HepG2 (cell line): ENCODE results near the gene HAGHL. TPM values are rescaled to one million over a fixed set of nuclear protein-coding genes. Genes with fewer than 3 reads are reported as not detected.

Source experiments
- EZH2 ChIP-seq: conservative IDR thresholded peaks from 2 replicates; pipeline ENCODE4 v1.6.1; 2012; ENCODE audit warnings: mild to moderate bottlenecking, low read depth, low read length, moderate library complexity
- GFI1 ChIP-seq: sonication (generic); formaldehyde crosslinking; IDR thresholded peaks from 2 replicates; pipeline ENCODE4 v1.5.0; 2020; ENCODE audit warnings: missing genetic modification reagents, mild to moderate bottlenecking, borderline replicate concordance
- ISL2 ChIP-seq: sonication (generic); formaldehyde crosslinking; IDR thresholded peaks from 2 replicates; pipeline ENCODE4 v1.5.0; 2020; ENCODE audit warnings: missing genetic modification reagents
- SMC3 ChIP-seq: IDR thresholded peaks from 2 replicates; pipeline ENCODE4 v1.6.1; 2011; ENCODE audit warnings: low read length, improper control_type of control experiment
- TMF1 ChIP-seq: sonication (generic); formaldehyde crosslinking; IDR thresholded peaks from 2 replicates; pipeline ENCODE4 v1.8.1; 2022; ENCODE audit warnings: low read depth, missing genetic modification reagents
- ZBTB7A ChIP-seq: sonication (generic); formaldehyde crosslinking; IDR thresholded peaks from 2 replicates; pipeline ENCODE4 v1.8.0; 2022; ENCODE audit warnings: mild to moderate bottlenecking, missing genetic modification reagents
- ZFX ChIP-seq: sonication (generic); formaldehyde crosslinking; IDR thresholded peaks from 2 replicates; pipeline ENCODE4 v1.4.0; 2020; ENCODE audit warnings: mild to moderate bottlenecking, low read depth, missing genetic modification reagents, moderate library complexity
- ZFYVE20 ChIP-seq: sonication (generic); formaldehyde crosslinking; IDR thresholded peaks from 2 replicates; pipeline ENCODE4 v1.8.0; 2023; ENCODE audit warnings: low read depth, mild to moderate bottlenecking, moderate library complexity, missing genetic modification reagents, borderline replicate concordance
- ZNF143 ChIP-seq: sonication (generic); formaldehyde crosslinking; IDR thresholded peaks from 2 replicates; pipeline ENCODE4 v1.4.0; 2020; ENCODE audit warnings: missing genetic modification reagents
- ZNF607 ChIP-seq: sonication (generic); formaldehyde crosslinking; IDR thresholded peaks from 2 replicates; pipeline ENCODE4 v1.5.1; 2020; ENCODE audit warnings: missing genetic modification reagents, mild to moderate bottlenecking, borderline replicate concordance
- ZNF777 ChIP-seq: sonication (generic); formaldehyde crosslinking; IDR thresholded peaks from 2 replicates; pipeline ENCODE4 v1.4.0; 2020; ENCODE audit warnings: missing genetic modification reagents
- polyA plus RNA-seq, 8 experiments: library from polyadenylated mRNA; depleted of rRNA in 3 of 8; stranded (reverse) in 7 of 8; unstranded in 1 of 8; fragments of >200 nt; fragmentation: Illumina TruSeq in 4 of 8; extraction: Trizol in 4 of 8; gene quantifications; 2 replicates each; pipeline versions ENCODE4 v1.2.1 to v1.2.3, GENCODE V29; 2011 to 2016; ENCODE audit warnings: low read depth in 4 of 8, missing spikeins in 1 of 8, mixed read lengths in 1 of 8; ENCODE audit not compliant: insufficient read depth in 1 of 8
- total RNA-seq, 5 experiments: library from RNA; depleted of rRNA; stranded (reverse); fragments of >200 nt; fragmentation: Illumina TruSeq; extraction: Trizol; gene quantifications; 2 replicates each; pipeline ENCODE4 v1.2.3, GENCODE V29; 2016; ENCODE audit warnings: low read depth in 1 of 5
- TF ChIP-seq, protein P1 (sequence below): sonication (generic); formaldehyde crosslinking; IDR thresholded peaks from 2 replicates; pipeline ENCODE4 v1.8.1; 2022; ENCODE audit warnings: low read depth, mild to moderate bottlenecking, missing genetic modification reagents
- TF ChIP-seq, protein P2 (sequence below): sonication (generic); formaldehyde crosslinking; IDR thresholded peaks from 2 replicates; pipeline ENCODE4 v1.4.0; 2020; ENCODE audit warnings: mild to moderate bottlenecking, low read depth, missing genetic modification reagents
- TF ChIP-seq, protein P3 (sequence below): IDR thresholded peaks from 2 replicates; pipeline ENCODE4 v1.6.1; 2016; ENCODE audit warnings: missing compliant biosample characterization, missing genetic modification reagents, borderline replicate concordance
- TF ChIP-seq, protein P4 (sequence below), 2 experiments: sonication (generic) in 1 of 2; formaldehyde crosslinking in 1 of 2; IDR thresholded peaks; 2 replicates each; pipeline versions ENCODE4 v1.5.1 to v1.6.1; 2011 to 2020; ENCODE audit warnings: borderline replicate concordance in 1 of 2, low read depth in 1 of 2, low read length in 1 of 2, mild to moderate bottlenecking in 1 of 2, missing genetic modification reagents in 1 of 2, moderate library complexity in 1 of 2
- TF ChIP-seq, protein P5 (sequence below): sonication (generic); formaldehyde crosslinking; IDR thresholded peaks from 2 replicates; pipeline ENCODE4 v1.4.0; 2020; ENCODE audit warnings: low read depth, mild to moderate bottlenecking, missing genetic modification reagents
- TF ChIP-seq, protein P6 (sequence below): sonication (generic); formaldehyde crosslinking; IDR thresholded peaks from 2 replicates; pipeline ENCODE4 v1.4.0; 2020; ENCODE audit warnings: mild to moderate bottlenecking, missing genetic modification reagents

HAGHL gene
- total and polyA plus RNA-seq, 2 of the 13 experiments (the other 11 are each of a cell fraction or from before 2014, with no cell fraction given): 3.4 to 8.4 TPM

DNA sequence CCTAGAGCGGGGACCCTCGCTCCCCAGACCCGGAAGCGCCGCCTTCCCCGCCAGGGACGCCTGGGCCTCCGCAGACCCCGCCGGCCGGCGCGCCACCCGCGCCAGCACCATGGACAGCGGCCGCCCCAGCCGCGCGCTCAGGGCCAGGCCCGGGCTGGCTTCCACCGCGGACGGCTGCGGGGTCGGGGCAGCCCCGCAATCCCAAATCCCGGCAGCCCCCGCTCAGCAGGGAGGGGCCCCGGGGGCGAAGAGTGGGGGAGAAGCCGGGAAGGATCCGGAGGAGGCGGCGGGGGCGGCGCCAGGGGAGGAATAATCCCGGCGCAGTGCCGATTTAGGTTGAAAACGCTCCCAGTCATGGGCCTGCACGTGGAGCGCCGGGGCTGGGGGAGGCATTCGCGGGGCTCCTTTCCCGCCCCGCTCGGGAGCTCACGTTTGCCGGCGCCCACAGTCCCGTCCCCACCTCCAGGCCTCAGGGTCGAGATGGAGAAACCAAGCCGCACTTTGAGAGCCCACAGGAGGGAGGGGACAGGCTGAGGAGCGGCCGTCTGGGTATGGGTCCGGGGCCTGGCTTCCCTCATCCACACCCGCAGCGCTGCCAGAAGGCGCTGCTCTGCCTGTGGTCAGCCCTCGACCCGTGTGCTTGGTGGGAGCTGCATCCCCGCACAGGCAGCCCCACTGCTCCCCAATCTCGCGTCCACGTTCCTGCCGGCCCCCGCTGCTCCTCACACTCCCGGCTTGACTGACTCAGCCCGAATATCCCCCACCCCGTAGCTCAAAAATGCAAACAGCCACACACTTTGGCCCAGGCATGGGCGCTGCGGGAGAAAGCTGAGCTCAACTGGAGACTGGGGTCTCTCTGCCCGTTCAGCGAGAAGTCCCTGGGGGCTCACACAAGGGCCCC is 26.0 kb upstream of the HAGHL start (continued):
- TF ChIP-seq, protein P1, sequence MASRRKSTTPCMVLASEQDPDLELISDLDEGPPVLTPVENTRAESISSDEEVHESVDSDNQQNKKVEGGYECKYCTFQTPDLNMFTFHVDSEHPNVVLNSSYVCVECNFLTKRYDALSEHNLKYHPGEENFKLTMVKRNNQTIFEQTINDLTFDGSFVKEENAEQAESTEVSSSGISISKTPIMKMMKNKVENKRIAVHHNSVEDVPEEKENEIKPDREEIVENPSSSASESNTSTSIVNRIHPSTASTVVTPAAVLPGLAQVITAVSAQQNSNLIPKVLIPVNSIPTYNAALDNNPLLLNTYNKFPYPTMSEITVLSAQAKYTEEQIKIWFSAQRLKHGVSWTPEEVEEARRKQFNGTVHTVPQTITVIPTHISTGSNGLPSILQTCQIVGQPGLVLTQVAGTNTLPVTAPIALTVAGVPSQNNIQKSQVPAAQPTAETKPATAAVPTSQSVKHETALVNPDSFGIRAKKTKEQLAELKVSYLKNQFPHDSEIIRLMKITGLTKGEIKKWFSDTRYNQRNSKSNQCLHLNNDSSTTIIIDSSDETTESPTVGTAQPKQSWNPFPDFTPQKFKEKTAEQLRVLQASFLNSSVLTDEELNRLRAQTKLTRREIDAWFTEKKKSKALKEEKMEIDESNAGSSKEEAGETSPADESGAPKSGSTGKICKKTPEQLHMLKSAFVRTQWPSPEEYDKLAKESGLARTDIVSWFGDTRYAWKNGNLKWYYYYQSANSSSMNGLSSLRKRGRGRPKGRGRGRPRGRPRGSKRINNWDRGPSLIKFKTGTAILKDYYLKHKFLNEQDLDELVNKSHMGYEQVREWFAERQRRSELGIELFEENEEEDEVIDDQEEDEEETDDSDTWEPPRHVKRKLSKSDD (CRISPR knock-in tag): 0 out of 2 replicates have a peak, but pooled peaks have one; percentile 39
- TF ChIP-seq, protein P2, sequence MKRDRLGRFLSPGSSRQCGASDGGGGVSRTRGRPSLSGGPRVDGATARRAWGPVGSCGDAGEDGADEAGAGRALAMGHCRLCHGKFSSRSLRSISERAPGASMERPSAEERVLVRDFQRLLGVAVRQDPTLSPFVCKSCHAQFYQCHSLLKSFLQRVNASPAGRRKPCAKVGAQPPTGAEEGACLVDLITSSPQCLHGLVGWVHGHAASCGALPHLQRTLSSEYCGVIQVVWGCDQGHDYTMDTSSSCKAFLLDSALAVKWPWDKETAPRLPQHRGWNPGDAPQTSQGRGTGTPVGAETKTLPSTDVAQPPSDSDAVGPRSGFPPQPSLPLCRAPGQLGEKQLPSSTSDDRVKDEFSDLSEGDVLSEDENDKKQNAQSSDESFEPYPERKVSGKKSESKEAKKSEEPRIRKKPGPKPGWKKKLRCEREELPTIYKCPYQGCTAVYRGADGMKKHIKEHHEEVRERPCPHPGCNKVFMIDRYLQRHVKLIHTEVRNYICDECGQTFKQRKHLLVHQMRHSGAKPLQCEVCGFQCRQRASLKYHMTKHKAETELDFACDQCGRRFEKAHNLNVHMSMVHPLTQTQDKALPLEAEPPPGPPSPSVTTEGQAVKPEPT (CRISPR knock-in tag): peak; percentile 40; the same call in 1 of the 2 replicates
- TF ChIP-seq ZNF777 (CRISPR knock-in tag): peak; percentile 66
- TF ChIP-seq ZBTB7A (CRISPR knock-in tag): no peak
- TF ChIP-seq, protein P3, sequence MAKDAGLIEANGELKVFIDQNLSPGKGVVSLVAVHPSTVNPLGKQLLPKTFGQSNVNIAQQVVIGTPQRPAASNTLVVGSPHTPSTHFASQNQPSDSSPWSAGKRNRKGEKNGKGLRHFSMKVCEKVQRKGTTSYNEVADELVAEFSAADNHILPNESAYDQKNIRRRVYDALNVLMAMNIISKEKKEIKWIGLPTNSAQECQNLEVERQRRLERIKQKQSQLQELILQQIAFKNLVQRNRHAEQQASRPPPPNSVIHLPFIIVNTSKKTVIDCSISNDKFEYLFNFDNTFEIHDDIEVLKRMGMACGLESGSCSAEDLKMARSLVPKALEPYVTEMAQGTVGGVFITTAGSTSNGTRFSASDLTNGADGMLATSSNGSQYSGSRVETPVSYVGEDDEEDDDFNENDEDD (CRISPR knock-in tag): peak; percentile 24; the same call in 1 of the 2 replicates
- TF ChIP-seq ISL2: 0 out of 2 replicates have a peak, but pooled peaks have one; percentile 17
- TF ChIP-seq, protein P4, sequence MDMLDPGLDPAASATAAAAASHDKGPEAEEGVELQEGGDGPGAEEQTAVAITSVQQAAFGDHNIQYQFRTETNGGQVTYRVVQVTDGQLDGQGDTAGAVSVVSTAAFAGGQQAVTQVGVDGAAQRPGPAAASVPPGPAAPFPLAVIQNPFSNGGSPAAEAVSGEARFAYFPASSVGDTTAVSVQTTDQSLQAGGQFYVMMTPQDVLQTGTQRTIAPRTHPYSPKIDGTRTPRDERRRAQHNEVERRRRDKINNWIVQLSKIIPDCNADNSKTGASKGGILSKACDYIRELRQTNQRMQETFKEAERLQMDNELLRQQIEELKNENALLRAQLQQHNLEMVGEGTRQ (IDR thresholded peaks at IDR 0.05; ENCODE audit: low read depth, low read length): no peak
- TF ChIP-seq, protein P4 (CRISPR knock-in tag; IDR thresholded peaks at IDR 0.05; ENCODE audit: borderline replicate concordance): no peak
- TF ChIP-seq TMF1 (CRISPR knock-in tag): peak; percentile 93
- no peak for TF ChIP-seq GFI1
- TF ChIP-seq ZNF143 (CRISPR knock-in tag): no peak
- 0 out of 2 replicates have a peak, but pooled peaks have one; percentile 26 for TF ChIP-seq ZFX (CRISPR knock-in tag)
- no peak for TF ChIP-seq SMC3
- TF ChIP-seq ZFYVE20 (CRISPR knock-in tag): peak; percentile 89; the same call in 1 of the 2 replicates
- TF ChIP-seq, protein P5, sequence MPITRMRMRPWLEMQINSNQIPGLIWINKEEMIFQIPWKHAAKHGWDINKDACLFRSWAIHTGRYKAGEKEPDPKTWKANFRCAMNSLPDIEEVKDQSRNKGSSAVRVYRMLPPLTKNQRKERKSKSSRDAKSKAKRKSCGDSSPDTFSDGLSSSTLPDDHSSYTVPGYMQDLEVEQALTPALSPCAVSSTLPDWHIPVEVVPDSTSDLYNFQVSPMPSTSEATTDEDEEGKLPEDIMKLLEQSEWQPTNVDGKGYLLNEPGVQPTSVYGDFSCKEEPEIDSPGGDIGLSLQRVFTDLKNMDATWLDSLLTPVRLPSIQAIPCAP (CRISPR knock-in tag): no peak
- 0 out of 2 replicates have a peak, but pooled peaks have one; percentile 52 for TF ChIP-seq EZH2
- TF ChIP-seq, protein P6, sequence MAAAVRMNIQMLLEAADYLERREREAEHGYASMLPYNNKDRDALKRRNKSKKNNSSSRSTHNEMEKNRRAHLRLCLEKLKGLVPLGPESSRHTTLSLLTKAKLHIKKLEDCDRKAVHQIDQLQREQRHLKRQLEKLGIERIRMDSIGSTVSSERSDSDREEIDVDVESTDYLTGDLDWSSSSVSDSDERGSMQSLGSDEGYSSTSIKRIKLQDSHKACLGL: peak; percentile 65; the same call in 1 of the 2 replicates
- TF ChIP-seq ZNF607 (CRISPR knock-in tag): peak; percentile 88
